ENCODE measurements around the gene B3GALT6. TPM values are rescaled to one million over a fixed set of nuclear protein-coding genes. Genes with fewer than 3 reads are reported as not detected.

The B3GALT6 gene
- total RNA-seq, 1 experiment from 2014 or later = 27.1 TPM

- no peak overlapping the region for H3T11ph ChIP-seq (ENCODE audit: low read length)
- H3K23ac ChIP-seq (ENCODE audit: insufficient read length, low read depth, low read length) = no peak overlapping the region
- H3K4ac ChIP-seq (ENCODE audit: low read depth, low read length) = no peak overlapping the region
- H3K27ac Mint-ChIP-seq = no peak overlapping the region; a peak in 1 of 7 replicates
- H2BK20ac ChIP-seq (ENCODE audit: low read depth, low read length, poor library complexity, severe bottlenecking) = no peak overlapping the region
- no peak overlapping the region for H2BK12ac ChIP-seq (ENCODE audit: insufficient read length, low read depth, low read length)
- peaks cover 22 to 67% (median 56%) of the 10 kb centered on the region in 3 experiments; a peak in 6 of 7 replicates for H3K36me3 Mint-ChIP-seq (ENCODE audit: insufficient read depth in 1 of 3, low read depth in 3 of 3)
- no peak overlapping the region for H4K5ac ChIP-seq (ENCODE audit: insufficient read length, low read depth, low read length)
- WGBS (ENCODE audit: extremely low coverage, insufficient read length, low lambda C conversion rate) = no CpG with 5 or more reads among the region's 21 CpGs
- no peaks in the 10 kb centered on the region for H3K27me3 ChIP-seq (ENCODE audit: insufficient read depth, low read length)
- H2AFZ ChIP-seq (ENCODE audit: low read length) = no peak overlapping the region
- H3K9me3 Mint-ChIP-seq = no peaks in the 10 kb centered on the region; a peak in 2 of 5 replicates
- no peak overlapping the region for H3K9ac ChIP-seq (ENCODE audit: extremely low read depth, insufficient read length, low read length)
- no peaks in the 10 kb centered on the region for H3K9me3 ChIP-seq (ENCODE audit: control insufficient read depth, low read depth, low read length)
- no peak overlapping the region for H3K27ac ChIP-seq (ENCODE audit: insufficient read length, low read depth, low read length)
- H3K23me2 ChIP-seq (ENCODE audit: insufficient read length, low read depth, low read length, poor library complexity, severe bottlenecking) = no peaks in the 10 kb centered on the region
- no peak overlapping the region for H3K14ac ChIP-seq (ENCODE audit: insufficient read depth, low read length)
- no peak overlapping the region for H4K8ac ChIP-seq (replicated peaks; ENCODE audit: insufficient read length, low read depth, low read length)
- H3K4me2 ChIP-seq (ENCODE audit: insufficient read depth, insufficient read length, low read length) = no peak overlapping the region
- DNase-seq = no peak
- H3K56ac ChIP-seq (ENCODE audit: insufficient read length, low read depth, low read length) = no peak overlapping the region
- H3K79me1 ChIP-seq (ENCODE audit: insufficient read depth, low read depth, low read length, poor library complexity, severe bottlenecking) = no peaks in the 10 kb centered on the region
- H2BK120ac ChIP-seq (ENCODE audit: low read depth, low read length, poor library complexity, severe bottlenecking) = no peak overlapping the region
- H4K20me1 ChIP-seq (ENCODE audit: control insufficient read depth, insufficient read depth, insufficient read length) = no peaks in the 10 kb centered on the region
- H3K27me3 Mint-ChIP-seq (ENCODE audit: low read depth) = peaks cover 4% of the 10 kb centered on the region; the same call in 1 of the 2 replicates
- H3K18ac ChIP-seq (ENCODE audit: insufficient read length, low read depth, low read length) = no peak overlapping the region
- H3K4me1 Mint-ChIP-seq = peaks cover 16 to 27% of the 10 kb centered on the region in 2 experiments
- no peak overlapping the region for H2BK5ac ChIP-seq (ENCODE audit: insufficient read length, low read length)
- no peaks in the 10 kb centered on the region for H3K4me1 ChIP-seq (ENCODE audit: insufficient read depth, low read length)
- H2BK15ac ChIP-seq (ENCODE audit: low read depth, low read length) = no peak overlapping the region
- no peak for TF ChIP-seq CTCF (conservative IDR thresholded peaks at IDR 0.05)
- H3K4me3 Mint-ChIP-seq = no peak overlapping the region
- no peak overlapping the region for H2AK5ac ChIP-seq (ENCODE audit: insufficient read length, low read length)
- no peaks in the 10 kb centered on the region for H3K79me2 ChIP-seq (ENCODE audit: insufficient read depth, low read length)
- H4K91ac ChIP-seq (ENCODE audit: insufficient read length, low read depth, low read length) = no peak overlapping the region
Observed at GRCh38 chr1:1254667-1254998, 22.6 kb downstream of the B3GALT6 start.

Data from H9 (cell line).